DND-41 (cell line): ENCODE measurements around the gene ZCRB1.

Experiments
- EZH2 ChIP-seq: IDR thresholded peaks from 3 replicates; pipeline ENCODE4 v1.6.1; 2012; ENCODE audit warnings: borderline replicate concordance, low read depth, mild to moderate bottlenecking, moderate library complexity, low read length, inconsistent platforms; ENCODE audit not compliant: severe bottlenecking
- TF ChIP-seq, protein P1 (sequence below): IDR thresholded peaks from 2 replicates; pipeline ENCODE4 v1.5.1; 2012; ENCODE audit warnings: borderline replicate concordance, low read length, moderate library complexity, mild to moderate bottlenecking; ENCODE audit not compliant: poor library complexity, severe bottlenecking; ENCODE audit errors: extremely low read depth

DNA sequence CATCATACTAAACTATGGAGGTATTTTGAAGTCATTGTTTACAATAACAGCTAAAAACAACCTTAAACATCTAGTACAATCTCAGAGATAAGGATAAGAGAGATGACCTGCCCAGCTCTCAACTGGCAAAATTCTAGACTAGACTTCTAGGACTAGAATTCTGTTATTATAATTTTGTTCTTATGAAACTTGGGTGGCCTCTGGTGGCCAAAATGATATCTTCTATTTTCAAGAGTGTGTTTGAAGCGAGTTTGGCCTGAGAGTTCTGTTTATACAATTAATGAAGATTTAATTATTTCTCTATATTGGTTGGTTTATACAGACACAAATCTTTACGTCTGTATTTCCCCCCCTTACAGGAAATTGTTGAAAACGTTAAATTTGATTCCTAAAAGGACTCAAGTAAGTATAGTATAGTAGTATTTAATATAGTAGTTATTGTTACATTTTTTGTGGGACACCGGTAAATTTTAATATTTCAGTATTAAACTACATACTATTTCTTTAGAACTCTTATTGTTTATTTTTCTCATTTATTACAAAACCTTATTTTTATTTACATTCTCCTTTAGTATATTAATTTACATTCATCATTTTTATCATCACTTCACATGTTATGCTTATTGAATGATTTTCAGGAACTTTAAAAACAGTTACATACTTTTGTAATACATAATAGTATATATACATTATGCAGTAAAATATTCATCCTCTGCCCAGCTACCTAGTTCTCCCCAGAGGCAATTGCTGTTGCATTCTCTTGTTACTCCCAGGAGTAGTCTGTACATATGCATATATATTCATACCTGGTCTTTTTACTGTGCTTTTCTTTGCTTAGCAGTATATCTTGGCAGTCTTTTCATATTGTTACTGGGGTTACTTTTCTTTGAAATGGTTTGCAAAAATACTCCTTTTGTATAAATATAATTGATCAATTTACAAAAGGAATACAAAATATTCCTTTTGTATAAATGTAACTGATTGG lies 6.7 kb upstream of the ZCRB1 start:
- TF ChIP-seq, protein P1, sequence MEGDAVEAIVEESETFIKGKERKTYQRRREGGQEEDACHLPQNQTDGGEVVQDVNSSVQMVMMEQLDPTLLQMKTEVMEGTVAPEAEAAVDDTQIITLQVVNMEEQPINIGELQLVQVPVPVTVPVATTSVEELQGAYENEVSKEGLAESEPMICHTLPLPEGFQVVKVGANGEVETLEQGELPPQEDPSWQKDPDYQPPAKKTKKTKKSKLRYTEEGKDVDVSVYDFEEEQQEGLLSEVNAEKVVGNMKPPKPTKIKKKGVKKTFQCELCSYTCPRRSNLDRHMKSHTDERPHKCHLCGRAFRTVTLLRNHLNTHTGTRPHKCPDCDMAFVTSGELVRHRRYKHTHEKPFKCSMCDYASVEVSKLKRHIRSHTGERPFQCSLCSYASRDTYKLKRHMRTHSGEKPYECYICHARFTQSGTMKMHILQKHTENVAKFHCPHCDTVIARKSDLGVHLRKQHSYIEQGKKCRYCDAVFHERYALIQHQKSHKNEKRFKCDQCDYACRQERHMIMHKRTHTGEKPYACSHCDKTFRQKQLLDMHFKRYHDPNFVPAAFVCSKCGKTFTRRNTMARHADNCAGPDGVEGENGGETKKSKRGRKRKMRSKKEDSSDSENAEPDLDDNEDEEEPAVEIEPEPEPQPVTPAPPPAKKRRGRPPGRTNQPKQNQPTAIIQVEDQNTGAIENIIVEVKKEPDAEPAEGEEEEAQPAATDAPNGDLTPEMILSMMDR = peak; percentile 64
- no peak for TF ChIP-seq EZH2
